GM19397 (cell line): ENCODE results near the gene HS3ST3A1.

Experiments
- ATAC-seq: cut with Tn5 transposase; IDR thresholded peaks from one replicate; pipeline ENCODE4 v1.9.1; 2021; ENCODE audit warnings: mild to moderate bottlenecking, moderate library complexity; ENCODE audit not compliant: unreplicated experiment

The HS3ST3A1 gene

DNA sequence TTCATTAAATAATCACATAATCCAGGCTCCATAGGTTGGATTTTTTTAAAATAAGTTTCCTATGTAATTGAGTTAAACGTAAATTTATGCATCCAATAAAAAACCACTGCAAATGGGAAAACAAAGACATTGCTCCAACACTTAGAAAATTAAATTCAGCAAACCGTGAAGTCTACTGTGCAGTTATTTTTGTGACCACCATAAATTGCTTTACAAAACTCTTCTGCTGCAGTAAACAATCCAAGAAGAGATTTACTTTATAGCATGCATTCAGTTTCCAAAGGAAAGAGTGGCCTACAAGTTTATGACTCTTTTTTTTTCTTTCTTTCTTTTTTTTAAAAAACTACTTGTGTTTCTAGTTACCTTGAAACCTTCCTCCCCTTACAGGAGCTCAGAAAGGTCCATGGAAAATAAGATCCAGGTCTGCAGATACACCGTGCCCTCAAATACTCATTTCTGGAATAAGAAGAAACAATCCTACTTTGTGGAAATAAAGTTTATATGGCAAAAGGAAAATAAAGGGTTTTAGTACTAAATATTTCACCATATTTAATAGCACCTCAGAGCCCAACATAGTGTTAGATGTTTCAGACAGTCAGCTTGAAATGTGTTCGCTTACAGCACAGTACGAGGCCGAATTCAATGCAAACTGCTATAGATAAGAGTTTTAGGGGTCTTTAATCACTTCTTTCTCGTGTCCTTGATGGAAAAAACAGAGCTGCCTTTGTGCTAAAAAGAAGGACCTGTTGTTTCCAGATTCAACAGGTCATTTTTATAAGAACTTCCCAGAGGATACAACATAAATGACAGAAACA lies 3.2 kb downstream of the HS3ST3A1 start:
- no peak for ATAC-seq

DNA sequence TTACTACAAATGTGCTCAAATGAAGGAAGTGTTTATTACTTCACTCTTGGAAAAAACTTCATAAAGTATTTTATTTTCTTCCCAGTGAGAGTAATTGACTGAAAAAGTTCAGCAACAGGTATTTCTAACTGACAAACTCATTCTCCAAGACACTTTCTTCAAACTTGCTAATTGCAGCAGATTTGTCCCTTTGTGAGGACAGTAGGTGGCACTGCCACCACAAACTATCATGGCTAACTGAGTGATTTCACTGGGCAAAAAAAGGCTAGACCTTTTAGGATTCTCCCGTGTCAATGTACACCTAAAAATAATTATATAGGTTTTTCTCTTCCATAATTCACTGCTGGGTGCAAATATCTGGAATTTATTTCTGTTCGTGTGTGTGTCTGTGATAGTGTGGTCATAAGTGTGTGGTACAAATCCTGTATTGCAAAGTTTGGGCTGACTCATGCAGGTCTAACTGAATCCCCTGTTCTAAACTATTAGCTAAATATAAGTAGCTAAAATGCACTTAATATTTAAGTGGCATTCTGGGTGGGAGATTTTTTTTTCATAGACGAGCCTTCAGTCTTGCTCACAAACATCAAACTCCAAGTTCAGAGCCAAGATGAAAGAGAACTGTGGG lies 3.9 kb downstream of the HS3ST3A1 start:
- no peak for ATAC-seq

DNA sequence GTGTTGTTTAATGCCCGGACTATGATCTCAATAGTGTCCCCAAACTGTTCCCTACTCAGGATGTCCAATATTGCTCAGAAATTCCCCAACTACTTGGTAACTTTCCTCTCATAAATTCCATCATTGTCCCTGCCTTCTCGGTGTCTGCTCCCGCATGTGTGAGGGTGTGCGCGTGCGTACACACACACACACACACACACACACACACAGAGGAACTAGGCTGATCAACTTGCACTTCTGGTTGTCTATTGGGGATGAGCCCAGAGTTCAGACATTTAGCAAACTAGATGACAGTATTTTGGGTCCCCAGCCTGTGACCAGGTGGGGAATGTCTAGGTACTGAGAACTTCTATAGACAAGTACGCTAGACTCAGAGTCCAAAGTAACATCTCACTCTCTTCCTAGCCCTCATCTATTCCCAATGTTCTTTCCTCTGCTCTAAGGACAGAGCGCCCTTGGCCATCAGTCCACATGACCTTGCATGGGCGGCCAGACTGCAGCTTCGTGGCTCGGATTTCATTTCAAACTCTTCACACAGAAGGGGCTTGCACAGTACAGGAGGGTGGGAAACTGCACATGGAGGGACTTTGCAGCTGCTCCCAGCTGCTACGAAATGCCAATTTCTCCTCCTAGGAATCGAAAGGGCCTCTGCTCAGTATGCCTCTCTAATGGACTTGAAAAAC lies 5.3 kb downstream of the HS3ST3A1 start:
- ATAC-seq = no peak

DNA sequence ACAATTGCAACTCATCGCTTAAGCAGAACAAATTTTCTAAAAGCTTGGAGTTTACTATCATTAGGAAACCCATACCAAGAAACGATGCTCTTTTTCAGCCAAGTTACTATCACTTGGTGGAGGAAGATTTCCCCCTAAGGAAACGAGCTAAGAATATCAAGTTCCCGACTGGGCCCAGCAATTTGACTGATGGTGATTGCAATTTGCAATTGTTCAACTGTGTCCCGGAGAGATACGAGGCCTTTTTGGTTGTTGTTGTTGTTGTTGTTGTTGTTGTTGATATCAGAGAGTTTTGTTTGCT lies 6.2 kb downstream of the HS3ST3A1 start:
- ATAC-seq = no peak

DNA sequence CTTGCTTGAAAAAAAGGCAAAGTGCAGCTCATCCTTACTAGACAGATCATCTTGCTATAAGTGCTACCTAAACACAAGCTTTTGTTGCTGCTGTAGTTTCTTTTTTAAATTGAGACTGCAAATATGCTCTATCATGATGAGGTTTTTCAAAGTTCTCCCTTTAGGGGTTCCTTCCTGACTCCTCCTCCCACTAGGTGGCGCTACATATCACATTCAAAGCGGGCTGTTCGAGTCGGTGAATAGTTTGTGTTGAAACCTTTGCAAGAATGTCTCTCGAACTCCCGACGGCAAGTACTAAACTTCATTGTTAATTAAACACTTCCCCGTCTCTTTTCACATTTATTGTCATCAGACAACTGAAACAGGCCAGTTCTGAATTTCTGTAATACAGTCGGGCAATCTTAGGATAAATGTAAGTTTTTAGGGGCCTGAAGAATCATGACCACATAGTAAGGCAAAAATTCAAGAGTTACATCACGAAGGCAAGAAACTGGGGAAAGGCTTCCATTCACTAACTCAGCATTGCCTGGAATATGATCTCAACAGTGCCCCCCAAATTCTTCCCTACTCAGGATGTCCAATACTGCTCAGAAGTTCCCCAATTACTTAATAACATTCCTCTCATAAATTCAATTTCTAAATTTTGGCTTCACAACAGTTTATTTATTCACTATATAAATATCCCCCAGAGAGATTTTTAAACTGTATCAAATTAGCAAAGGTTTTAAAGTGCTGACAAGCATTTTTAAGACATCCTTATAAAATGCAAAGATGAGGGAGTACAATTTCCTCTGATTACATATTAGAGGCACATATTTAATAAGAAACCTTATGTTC lies 6.7 kb downstream of the HS3ST3A1 start:
- no peak for ATAC-seq

DNA sequence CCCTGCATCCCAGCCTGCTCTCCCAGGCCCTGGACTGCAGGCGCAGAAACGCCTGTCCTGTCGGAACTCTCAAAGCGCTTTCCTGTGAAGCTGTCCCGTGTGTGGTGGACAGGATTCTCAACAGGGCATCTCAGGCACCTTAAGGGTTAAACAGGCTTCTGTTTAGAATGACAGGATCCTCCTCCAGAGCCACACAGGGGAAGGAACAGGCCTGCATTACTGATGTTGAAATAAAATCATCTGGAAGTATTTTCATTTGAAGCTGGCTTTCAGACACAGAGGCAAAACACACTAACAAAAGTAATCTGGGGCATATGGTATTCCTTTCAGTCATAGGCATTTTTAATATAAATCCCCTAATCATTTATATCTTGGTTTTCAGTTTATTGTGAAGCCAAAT lies 7.4 kb downstream of the HS3ST3A1 start:
- ATAC-seq = no peak

DNA sequence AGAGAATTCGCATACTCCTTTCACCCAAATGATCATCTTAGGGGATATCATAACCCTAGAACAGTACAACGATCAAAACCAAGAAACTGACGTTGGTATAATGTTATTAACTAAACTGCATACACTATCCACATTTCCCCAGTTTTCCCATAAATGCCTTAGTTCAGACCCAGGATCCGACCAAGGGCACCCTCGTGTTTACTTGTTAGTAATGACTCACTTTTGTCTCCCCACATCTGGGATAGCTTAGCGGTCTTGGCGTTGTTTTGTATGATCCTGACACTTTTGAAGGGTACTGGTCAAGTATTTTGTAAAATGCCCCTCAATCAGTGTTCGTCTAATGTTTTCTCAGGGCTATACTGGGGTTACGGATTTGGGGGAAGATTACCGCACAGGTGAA lies 8.0 kb downstream of the HS3ST3A1 start:
- ATAC-seq = no peak

DNA sequence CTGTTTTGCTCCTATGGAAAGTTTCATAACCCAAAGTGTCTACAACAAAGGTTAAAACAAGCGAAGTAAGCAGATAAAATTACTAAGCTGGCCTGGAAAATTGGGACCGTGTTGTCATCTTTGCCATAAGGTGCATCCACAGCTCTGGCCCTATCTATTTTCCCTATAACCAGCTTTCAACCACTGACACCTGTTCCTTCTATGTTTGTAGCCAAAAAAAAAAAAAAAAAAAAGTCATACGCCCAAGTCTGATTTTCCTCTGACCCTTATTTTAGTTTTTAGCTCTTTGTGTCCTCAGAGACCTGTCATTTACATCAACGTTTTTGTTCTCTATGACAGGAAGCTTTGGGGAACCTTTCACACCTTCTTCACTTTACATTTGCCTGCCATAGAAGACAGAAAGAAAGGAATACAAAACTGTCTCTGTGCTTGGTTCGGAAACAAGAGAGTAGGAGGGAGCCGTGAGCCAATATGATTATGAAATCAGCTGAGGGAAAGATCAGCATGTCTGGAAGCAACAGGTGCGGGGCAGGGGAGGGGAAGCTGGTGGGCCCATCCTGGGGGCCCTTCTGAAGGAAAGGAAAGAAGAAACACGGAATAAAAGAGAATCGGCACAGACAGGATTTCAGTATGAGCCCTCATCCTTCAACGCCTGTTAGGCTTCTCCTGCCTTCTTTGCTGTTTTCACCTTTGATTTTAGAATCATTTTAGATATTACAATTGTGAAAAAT lies 8.5 kb downstream of the HS3ST3A1 start:
- ATAC-seq = no peak

DNA sequence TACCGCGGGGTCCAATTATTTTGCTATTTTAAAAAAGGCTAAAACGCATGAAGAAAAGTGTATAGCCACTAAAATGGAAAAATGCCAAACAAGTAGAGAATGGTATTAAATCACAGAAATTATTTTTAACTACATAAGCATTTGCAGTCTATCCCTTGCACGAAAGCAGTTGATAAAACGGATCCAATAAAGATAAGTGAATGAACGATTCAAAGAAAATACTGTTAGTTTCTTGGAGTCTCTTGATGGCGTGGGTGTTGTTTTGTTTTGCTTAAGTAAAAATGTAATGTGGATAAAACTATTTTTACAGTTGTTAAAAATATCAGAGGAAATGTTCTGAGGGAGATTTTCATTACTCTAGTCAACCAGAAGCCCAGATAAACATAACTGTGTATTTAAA lies 9.3 kb downstream of the HS3ST3A1 start:
- ATAC-seq = no peak

DNA sequence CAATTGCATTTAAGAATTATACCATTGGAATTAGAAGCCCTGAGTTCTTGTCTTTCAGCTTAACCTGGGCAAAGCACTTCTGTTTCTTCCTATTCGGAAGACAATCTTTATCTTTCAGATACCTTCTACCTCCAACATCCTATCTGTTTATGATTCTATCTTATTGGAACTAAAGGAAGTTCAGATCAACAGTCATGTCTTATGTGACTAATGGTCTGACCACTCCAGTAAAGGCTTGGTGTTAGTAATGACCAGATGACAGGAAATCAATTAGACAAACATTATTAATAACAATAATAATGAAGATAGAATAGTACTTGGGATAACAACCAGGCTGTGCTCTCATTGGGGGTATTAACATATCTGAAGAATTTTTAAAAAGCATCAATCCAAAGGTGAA lies 11.3 kb downstream of the HS3ST3A1 start:
- no peak for ATAC-seq

DNA sequence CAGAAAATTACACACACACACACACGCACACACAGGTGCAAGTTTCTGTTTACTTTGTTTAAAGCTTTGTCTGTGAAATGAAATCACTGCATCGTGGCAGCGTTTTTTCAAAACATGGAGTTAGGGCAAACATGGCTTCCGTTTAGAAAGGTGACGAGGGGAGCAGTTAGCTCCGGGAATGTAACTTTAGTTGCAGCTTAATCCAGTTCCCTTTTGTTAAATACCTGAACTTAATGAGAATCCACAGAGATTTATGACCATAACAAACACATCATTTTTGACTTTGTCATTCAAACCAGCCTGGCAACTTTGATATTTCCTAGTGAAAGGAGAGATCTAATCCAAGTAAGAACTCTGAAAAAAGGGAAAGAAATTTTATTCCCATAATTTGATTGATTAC lies 12.1 kb downstream of the HS3ST3A1 start:
- ATAC-seq = no peak

DNA sequence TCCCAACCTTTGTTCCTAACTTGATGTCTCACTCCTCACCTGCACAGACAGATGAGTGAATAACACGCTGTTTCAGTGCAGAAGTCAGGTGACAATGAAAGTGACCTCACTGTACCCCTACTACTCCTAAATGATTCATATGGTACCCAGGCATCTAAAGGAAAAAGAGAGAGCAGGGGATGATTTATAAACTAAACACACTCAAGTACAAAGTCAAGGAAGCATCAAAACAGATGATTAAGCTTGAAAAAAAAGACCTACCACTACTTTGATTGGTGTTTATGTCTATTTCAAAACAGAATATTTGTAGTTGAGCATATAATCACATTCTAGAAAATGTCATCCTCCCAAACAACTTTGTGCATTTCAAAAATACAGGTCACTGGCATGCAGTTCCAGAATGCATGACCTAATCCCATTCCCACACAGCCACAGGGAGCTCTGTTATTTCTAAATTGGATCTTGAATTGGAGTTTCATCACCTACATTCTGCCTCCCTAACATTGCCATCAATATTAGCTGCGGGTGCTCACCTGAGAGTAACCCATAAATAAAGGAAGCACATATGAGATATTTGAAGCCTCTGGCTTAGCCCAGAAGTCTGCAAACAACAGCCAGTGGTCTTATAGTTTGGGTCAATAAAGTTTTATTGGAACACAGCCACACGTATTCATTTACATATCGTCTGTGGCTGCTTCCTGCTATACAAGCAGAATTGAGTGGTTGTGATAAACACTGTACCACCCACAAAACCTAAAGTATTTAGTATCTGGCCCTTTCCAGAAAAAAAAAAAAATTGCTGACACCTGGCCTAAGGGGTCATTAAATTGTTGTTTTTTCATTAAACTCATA lies 14.0 kb downstream of the HS3ST3A1 start:
- ATAC-seq = no peak

DNA sequence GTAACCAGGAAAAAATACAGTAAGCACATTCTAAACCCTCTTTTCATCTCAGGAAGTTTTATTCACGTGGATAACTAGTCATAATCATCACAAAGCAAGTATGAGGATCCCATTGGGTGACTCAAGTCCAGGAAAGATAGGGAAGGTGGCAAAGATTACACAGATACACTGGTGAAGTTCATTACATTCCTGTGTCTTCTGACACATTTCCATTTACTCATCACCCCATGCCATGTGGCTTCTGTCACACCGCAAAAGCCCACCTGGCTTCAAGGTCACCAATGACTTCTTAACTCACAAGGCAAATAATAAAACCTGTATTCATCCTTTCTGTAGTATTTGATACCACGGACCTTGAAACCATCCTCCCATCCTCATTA lies 17.0 kb downstream of the HS3ST3A1 start:
- ATAC-seq = no peak

DNA sequence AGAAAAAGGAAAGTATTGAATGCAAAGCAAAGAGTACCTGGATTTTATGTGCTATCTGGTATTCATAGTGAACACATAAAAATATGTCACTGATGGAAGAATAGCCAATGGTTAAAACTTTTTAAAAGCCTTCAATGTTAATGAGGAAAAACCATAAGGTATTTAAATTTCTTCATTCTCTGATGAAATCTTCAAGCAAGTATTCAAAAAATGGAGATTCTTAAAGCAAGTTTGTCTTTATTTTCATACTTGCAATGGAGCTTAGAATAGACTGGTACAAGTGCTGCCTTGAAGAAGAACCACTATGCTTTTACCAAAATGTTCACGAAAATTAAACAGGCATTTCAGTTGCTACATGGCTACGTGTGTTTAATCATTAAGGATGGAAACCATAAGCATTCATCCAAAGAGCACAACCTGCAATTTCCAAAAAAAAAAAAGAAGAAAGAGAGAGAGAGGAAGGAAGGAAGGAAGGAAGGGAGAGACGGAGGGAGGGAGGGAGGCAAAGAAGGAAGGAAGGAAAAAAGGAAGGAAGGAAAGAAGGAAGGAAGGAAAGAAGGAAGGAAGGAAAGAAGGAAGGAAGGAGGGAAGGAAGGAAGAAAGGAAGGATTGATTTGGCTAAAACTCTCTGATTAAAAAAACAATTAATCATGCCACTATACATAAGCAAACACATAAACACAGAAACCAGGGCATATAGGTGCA lies 17.6 kb downstream of the HS3ST3A1 start:
- no peak for ATAC-seq

DNA sequence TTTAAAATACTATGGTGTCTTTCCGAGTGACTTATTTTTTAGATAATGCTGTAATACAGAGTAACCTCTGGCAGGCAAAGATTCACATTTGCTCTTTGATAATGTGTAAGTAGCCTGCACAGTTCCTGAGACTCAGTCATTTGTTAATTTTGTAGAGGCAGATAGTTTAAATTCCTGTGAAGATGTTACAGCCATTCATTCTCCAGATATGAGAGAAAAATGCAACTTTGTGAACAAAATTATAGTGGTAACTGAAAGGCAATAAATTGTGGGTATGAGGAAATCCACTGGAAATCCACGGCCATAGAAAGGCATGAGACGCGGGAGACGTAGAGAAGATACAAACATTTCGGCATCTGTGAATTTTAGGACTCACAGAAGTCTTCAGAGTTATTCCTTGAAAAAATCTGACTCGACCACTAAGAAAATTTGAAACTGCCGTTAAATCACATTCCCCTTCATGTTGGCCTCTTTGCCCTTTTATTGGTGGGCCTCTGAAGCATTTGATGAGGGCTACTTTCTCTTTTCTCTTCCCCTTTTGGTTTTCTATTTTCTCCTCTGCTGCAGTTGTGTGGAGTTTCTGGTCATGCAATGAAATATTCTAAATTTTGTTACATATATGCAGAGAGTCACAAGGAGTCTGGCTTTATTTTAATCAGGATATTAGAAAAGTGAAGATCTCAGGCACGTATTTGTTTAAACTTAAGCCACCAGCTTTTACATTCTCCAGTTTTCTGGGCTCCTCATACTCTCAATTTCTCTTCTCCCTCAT lies 18.8 kb downstream of the HS3ST3A1 start:
- ATAC-seq = no peak

DNA sequence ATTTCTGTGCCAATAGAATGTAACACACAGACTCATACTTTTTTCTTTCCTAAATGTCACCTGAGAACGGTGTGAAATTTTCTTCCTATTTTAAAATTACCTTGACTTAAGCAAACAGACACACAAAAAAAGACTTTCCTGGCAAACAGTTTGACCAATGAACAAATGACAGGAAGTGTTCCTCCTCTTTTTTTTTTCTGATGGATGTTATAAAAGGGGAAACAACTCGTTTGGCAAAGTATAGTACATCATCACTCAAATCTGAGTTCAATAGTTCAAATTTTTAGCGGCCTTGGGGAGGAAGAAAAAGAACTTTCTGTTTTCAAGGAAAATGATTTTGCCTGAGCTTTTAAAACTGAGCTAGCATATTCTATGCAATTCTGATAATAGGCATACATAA lies 19.8 kb downstream of the HS3ST3A1 start:
- ATAC-seq = no peak

DNA sequence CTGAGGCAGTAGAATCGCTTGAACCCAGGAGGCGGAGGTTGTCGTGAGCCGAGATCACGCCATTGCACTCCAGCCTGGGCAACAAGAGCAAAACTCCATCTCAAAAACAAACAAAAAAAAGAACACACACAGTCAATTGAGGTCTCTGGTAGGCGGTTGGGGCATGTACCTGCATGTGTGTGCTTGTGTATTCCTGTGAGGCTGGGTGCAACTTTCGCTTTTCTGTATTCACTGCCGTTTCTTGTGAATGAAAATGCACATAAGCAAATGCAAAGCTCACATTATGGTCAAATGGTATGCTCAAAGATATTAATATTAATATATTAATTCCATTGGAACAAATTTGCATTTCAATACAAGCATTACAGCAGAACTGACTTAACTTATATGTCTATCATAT lies 20.9 kb downstream of the HS3ST3A1 start:
- no peak for ATAC-seq

DNA sequence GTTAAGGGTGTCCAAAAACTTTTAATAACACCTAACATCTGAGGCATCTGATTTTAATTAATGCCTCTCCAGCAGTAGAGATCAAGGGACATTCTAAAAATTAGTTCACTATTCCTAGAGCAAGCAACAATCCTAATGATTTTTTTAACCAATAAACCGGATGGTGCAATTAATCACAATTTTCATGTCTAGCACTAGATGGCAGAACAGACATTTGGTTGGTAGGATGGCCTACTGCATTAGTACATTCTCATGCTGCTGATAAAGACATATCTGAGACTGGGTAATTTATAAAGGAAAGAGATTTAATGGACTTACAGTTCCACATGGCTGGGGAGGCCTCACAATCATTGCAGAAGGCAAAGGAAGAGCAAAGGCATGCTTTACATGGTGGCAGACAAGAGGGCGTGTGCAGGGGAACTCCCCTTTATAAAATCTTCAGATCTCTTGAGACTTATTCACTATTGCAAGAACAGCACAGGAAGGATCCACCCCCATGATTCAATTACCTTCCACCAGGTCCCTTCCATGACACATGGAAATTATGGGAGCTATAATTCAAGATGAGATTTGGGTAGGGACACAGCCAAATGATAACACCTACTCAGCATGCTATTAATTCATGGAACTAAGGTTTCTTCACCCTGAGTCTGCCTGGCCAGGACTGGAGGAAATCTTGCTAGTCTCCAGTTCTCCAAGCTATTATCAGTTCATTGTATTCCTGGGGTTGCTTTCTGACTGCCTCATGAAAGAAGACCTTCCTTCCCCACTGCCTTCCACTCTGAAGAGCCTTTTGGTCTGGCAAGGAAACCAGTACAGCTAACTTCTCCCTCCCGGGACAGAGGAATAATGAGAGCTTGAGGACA lies 24.8 kb downstream of the HS3ST3A1 start:
- no peak for ATAC-seq
